Measurements from ENCODE around the gene PTCD3.
A peak's percentile ranks its signal among the peaks of the same experiment; 100 is the strongest.

PTCD3 gene

GRCh38 chr2:86082756-86083155 lies 23.3 kb upstream of the PTCD3 start:
- no peak for DNase-seq (ENCODE audit: low spot score)

GRCh38 chr2:86087936-86088850 lies 17.8 kb upstream of the PTCD3 start:
- no peak for DNase-seq (ENCODE audit: low spot score)

- no peak for DNase-seq (ENCODE audit: low spot score)
Observed at GRCh38 chr2:86094229-86094628, 11.8 kb upstream of the PTCD3 start.

- DNase-seq (ENCODE audit: low spot score) = no peak
Observed at GRCh38 chr2:86097114-86097896, 8.7 kb upstream of the PTCD3 start.

- DNase-seq (ENCODE audit: low spot score) = no peak
Observed at GRCh38 chr2:86097913-86098312, 8.1 kb upstream of the PTCD3 start.

- no peak for DNase-seq (ENCODE audit: low spot score)
Observed at GRCh38 chr2:86102157-86102556, 3.9 kb upstream of the PTCD3 start.

GRCh38 chr2:86105252-86105968 lies 625 bp upstream of the PTCD3 start, which contains the start of gene POLR1A:
Gene POLR1A, minus strand, starts transcription at chr2:86105886. Its CDS starts 110 bp downstream, at chr2:86105776.
- DNase-seq (ENCODE audit: low spot score) = peak; percentile 93

- DNase-seq (ENCODE audit: low spot score) = peak; percentile 33
Observed at GRCh38 chr2:86107031-86107430, 996 bp downstream of the PTCD3 start.

GRCh38 chr2:86118130-86118529 lies 12.1 kb downstream of the PTCD3 start:
- DNase-seq (ENCODE audit: low spot score) = no peak

GRCh38 chr2:86123328-86123925 lies 17.4 kb downstream of the PTCD3 start:
- DNase-seq (ENCODE audit: low spot score) = no peak

GRCh38 chr2:86124683-86125082 lies 18.6 kb downstream of the PTCD3 start:
- DNase-seq (ENCODE audit: low spot score) = no peak

GRCh38 chr2:86134709-86135108 lies 28.7 kb downstream of the PTCD3 start:
- no peak for DNase-seq (ENCODE audit: low spot score)

GRCh38 chr2:86135653-86136052 lies 29.6 kb downstream of the PTCD3 start:
- no peak for DNase-seq (ENCODE audit: low spot score)

- no peak for DNase-seq (ENCODE audit: low spot score)
Observed at GRCh38 chr2:86136141-86136540, 30.1 kb downstream of the PTCD3 start.

- DNase-seq (ENCODE audit: low spot score) = no peak
Observed at GRCh38 chr2:86138736-86139625, 32.9 kb downstream of the PTCD3 start.

GRCh38 chr2:86139981-86140380 lies 33.9 kb downstream of the PTCD3 start:
- no peak for DNase-seq (ENCODE audit: low spot score)

GRCh38 chr2:86140969-86141392 lies 34.9 kb downstream of the PTCD3 start:
- DNase-seq (ENCODE audit: low spot score) = no peak

- DNase-seq (ENCODE audit: low spot score) = no peak
Observed at GRCh38 chr2:86142436-86143257, 36.6 kb downstream of the PTCD3 start.

- no peak for DNase-seq (ENCODE audit: low spot score)
Observed at GRCh38 chr2:86143307-86143706, 37.3 kb downstream of the PTCD3 start.
